ENCODE results near the gene SMO.
"Not testable (repeated sequence)": the region's sequence is repeated elsewhere in the genome, so short reads cannot be mapped to it uniquely, and the experiment has no call there.

Gene SMO

DNA sequence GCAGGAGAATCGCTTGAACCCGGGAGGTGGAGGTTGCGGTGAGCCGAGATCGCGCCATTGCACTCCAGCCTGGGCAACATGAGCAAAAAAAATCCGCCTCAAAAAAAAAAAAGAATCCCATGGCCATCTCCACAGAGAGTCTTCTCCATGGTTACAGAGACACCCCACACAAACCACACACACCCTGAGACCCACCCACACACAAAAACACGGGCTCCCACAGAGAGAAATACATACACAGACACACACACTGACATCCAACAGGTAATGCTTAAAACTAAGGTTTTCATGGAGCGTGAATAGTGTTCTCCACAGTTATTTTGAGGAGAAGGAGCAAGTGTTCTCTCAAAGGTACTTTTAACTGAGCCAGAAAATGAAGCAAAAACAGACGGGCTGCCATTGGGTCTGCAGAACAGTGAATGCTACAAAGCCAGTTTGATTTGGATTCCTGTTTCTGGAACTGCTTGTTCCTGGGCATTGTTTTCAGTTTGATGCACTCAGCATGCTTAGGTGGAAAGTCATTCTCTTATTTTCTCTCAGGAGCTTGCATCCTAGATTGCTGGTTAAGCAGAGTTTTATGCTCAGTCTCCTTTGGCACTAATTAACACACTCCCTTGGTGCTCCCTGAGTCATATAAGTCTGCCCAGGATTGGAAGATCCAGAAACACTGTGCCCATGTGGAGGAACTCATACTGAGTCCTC is 51.8 kb downstream of the SMO start:
- no peak for DNase-seq (ENCODE audit: low spot score)

DNA sequence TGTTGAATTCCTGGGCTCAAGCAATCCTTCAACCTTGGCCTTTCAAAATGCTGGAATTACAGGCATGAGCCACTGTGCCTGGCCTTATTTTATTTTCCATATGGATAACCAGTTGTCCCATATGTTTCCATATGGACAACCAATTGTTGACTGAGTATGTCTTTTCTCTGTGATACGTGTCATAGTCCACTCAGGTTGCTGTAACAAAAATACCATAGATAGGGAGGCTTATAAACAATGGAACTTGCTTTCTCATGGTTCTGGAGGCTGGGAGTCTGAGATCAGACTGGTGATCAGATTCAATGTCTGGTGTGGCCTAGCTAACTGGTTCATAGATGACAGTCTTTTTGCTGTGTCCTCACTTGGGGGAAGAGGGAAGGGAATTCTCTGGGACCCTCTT is 55.8 kb downstream of the SMO start:
- no peak for DNase-seq (ENCODE audit: low spot score)

DNA sequence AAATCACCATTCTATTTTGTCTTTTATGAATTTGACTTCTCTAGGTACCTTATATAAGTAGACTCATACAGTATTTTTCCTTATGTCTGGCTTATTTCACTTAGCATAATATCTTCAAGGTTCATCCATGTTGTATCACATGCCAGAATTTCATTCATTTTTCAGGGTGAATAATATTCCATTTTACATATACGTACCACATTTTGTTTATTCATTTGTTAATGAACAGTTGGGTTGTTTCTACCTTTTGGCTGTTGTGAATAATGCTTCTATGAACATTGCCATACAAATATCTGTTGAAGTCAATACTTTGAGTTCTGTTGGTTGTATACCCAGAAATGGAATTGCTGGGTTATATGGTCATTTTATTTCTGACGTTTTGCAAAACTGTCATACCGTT is 57.1 kb downstream of the SMO start:
- no peak for DNase-seq (ENCODE audit: low spot score)

DNA sequence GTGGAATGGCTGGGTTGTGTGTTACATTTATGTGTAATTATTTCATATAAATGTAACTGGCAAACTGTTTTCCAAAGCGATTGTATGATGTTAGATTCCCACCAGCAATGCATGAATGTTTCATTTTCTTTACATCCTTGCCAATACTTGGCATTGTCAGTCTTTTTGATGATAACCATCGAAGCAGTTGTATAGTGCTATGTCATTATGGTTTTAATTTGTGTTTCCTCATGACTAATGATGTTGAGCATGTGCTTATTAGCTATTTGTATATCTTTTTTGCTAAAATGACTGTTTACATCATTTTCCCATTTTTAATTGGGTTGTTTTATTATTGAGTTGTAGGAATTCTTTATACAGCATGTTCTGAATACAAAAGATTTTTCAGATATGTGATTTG is 58.7 kb downstream of the SMO start:
- DNase-seq (ENCODE audit: low spot score): no peak

GRCh38 chr7:129252128-129252527 is 63.7 kb downstream of the SMO start:
- peak; percentile 28 for DNase-seq (ENCODE audit: low spot score)

GRCh38 chr7:129252603-129253002 is 64.2 kb downstream of the SMO start:
- DNase-seq (ENCODE audit: low spot score): not testable (repeated sequence)

DNA sequence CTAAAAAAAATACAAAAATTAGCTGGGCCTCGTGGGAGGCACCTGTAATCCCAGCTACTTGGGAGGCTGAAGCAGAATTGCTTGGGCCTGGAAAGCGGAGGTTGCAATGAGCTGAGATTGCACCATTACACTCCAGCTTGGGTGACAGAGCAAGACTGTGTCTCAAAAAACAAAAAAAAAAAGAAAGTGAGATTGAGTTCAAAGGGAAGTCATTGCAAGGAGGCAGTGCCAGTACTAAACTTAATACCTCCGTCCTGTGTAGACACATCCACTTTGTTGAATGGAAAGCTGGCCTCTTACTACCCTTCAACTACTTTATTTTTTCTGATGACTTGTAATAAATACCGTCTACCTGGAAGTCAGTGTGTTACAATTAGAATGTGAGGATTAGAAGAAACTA is 67.4 kb downstream of the SMO start:
- DNase-seq (ENCODE audit: low spot score): no peak

DNA sequence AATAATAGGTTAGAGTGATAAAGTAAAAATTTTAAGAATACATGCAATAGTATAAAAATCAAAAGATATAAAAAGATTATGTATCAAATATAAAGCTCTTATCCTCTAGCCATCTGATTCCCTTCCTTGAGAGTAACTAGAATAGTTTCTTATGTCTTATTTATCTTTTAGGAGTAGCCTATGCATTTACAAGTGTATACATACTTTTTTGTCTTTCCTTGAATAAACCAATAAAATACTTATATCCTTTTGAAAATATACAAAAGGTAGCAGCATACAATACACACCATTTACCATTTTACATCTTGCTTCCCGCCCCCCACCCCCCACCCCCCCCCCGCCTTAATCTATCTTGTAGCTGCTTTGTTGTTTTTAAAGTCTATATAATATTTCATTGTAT is 67.8 kb downstream of the SMO start:
- no peak for DNase-seq (ENCODE audit: low spot score)

GRCh38 chr7:129257168-129257567 is 68.7 kb downstream of the SMO start:
- DNase-seq (ENCODE audit: low spot score): no peak

DNA sequence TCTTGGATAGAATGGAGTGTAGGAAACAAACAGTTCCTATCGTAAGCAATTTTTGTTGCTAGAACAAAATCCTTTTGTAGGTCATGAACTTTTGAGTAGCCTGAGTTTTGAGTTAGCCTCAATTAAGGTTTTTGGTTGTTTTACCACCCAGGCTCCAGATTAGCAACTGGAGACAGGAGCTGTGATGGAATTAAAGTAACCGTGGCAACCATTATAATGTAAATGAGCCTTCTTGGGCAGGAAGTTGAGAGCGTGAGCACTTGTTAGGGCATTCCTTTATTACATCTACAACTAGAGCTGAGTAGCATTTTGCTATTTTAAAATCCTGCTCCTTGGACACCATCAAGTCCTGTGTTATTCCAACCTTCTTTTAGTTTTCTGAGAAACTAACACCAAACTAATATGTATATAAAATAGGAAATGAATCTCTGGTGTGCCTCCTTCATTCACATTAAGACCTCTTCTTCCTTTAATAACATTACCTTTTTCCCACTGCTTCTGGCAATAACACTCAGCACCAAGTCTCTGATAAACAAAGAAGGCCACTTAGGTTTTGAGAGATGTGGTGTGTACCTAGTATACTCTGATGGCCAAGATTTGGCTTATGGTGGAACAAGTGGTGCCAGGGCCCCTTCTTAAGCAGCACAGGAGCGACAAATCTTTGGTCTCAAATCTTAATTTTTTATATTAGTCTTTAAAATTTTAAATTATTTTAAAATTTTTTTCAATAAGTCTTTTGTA is 70.4 kb downstream of the SMO start:
- DNase-seq (ENCODE audit: low spot score): no peak

- DNase-seq (ENCODE audit: low spot score): no peak
These were observed 73.9 kb downstream of the SMO start for GRCh38 chr7:129262324-129262723.
